Activated T-cell treated with anti-CD3 and anti-CD28 coated beads, Interleukin-2, amount 50 U/mL, for 24 hours (primary cell): ENCODE measurements around the gene ERP44.
"Not testable (repeated sequence)": the region's sequence is repeated elsewhere in the genome, so short reads cannot be mapped to it uniquely, and the experiment has no call there.

Experiments
- DNase-seq: peaks from one replicate; pipeline ENCODE4 v3.0.0-alpha.2; 2020
- H3K27ac Mint-ChIP-seq: 2 replicates; pipeline ENCODE4 v1.8.0; 2020; ENCODE audit warnings: mild to moderate bottlenecking, mixed read lengths
- H3K27me3 Mint-ChIP-seq: 2 replicates; pipeline ENCODE4 v1.8.0; 2020; ENCODE audit warnings: mixed read lengths
- H3K36me3 Mint-ChIP-seq: 2 replicates; pipeline ENCODE4 v1.8.0; 2020; ENCODE audit warnings: low read depth, mixed read lengths
- H3K4me1 Mint-ChIP-seq: 2 replicates; pipeline ENCODE4 v1.8.0; 2020; ENCODE audit warnings: low read depth, mixed read lengths
- H3K4me3 Mint-ChIP-seq: 2 replicates; pipeline ENCODE4 v1.8.0; 2020; ENCODE audit warnings: mild to moderate bottlenecking, moderate library complexity, mixed read lengths
- H3K9me3 Mint-ChIP-seq: 2 replicates; pipeline ENCODE4 v1.8.0; 2020; ENCODE audit warnings: mixed read lengths

Gene ERP44

GRCh38 chr9:100066539-100066938 lies 32.3 kb downstream of the ERP44 start:
- Mint-ChIP-seq H3K27me3 (no peaks in the 10 kb centered on the region), H3K9me3 (no peaks in the 10 kb centered on the region), H3K4me1 (peaks cover 44% of the 10 kb centered on the region), H3K36me3 (peaks cover 11% of the 10 kb centered on the region), H3K4me3 (no peak overlapping the region), H3K27ac (peak overlapping the region; percentile 31)
- no peak for DNase-seq

- DNase-seq: no peak
- peaks cover 13% of the 10 kb centered on the region for H3K36me3 Mint-ChIP-seq
- no peak overlapping the region for H3K27ac Mint-ChIP-seq
- H3K9me3 Mint-ChIP-seq: no peaks in the 10 kb centered on the region
- H3K4me3 Mint-ChIP-seq: no peak overlapping the region
- peaks cover 34% of the 10 kb centered on the region for H3K4me1 Mint-ChIP-seq
- no peaks in the 10 kb centered on the region for H3K27me3 Mint-ChIP-seq
Observed at GRCh38 chr9:100064872-100065581, 33.8 kb downstream of the ERP44 start.

GRCh38 chr9:100063185-100063584 lies 35.6 kb downstream of the ERP44 start:
- no peak overlapping the region for H3K4me3 Mint-ChIP-seq
- peaks cover 36% of the 10 kb centered on the region for H3K4me1 Mint-ChIP-seq
- peaks cover 25% of the 10 kb centered on the region for H3K36me3 Mint-ChIP-seq
- H3K27ac Mint-ChIP-seq: no peak overlapping the region
- DNase-seq: no peak
- no peaks in the 10 kb centered on the region for H3K27me3 Mint-ChIP-seq
- H3K9me3 Mint-ChIP-seq: no peaks in the 10 kb centered on the region

- H3K9me3 Mint-ChIP-seq, H3K27ac Mint-ChIP-seq, DNase-seq, H3K4me3 Mint-ChIP-seq, H3K27me3 Mint-ChIP-seq: not testable (repeated sequence)
- H3K4me1 Mint-ChIP-seq: peaks cover 36% of the 10 kb centered on the region
- peaks cover 30% of the 10 kb centered on the region for H3K36me3 Mint-ChIP-seq
Observed at GRCh38 chr9:100062683-100063082, 36.1 kb downstream of the ERP44 start.

GRCh38 chr9:100058699-100059579 lies 39.9 kb downstream of the ERP44 start:
- Mint-ChIP-seq H3K27me3 (no peaks in the 10 kb centered on the region), H3K9me3 (no peaks in the 10 kb centered on the region), H3K27ac (peak overlapping the region; percentile 26), H3K4me1 (peaks cover 17% of the 10 kb centered on the region), H3K4me3 (no peak overlapping the region), H3K36me3 (peaks cover 54% of the 10 kb centered on the region)
- no peak for DNase-seq

- Mint-ChIP-seq H3K36me3 (peaks cover 55% of the 10 kb centered on the region), H3K27ac (peak overlapping the region; percentile 63), H3K27me3 (no peaks in the 10 kb centered on the region), H3K4me1 (peaks cover 11% of the 10 kb centered on the region), H3K9me3 (no peaks in the 10 kb centered on the region), H3K4me3 (no peak overlapping the region)
- DNase-seq: no peak
Observed at GRCh38 chr9:100057624-100058023, 41.2 kb downstream of the ERP44 start.

- no peaks in the 10 kb centered on the region for H3K9me3 Mint-ChIP-seq
- H3K4me3 Mint-ChIP-seq: no peak overlapping the region
- H3K27me3 Mint-ChIP-seq: no peaks in the 10 kb centered on the region
- no peak for DNase-seq
- peaks cover 8% of the 10 kb centered on the region for H3K4me1 Mint-ChIP-seq
- no peak overlapping the region for H3K27ac Mint-ChIP-seq
- peaks cover 64% of the 10 kb centered on the region for H3K36me3 Mint-ChIP-seq
Observed at GRCh38 chr9:100056561-100056960, 42.2 kb downstream of the ERP44 start.

GRCh38 chr9:100052375-100052774 lies 46.4 kb downstream of the ERP44 start:
- Mint-ChIP-seq H3K27me3 (no peaks in the 10 kb centered on the region), H3K27ac (no peak overlapping the region), H3K9me3 (no peaks in the 10 kb centered on the region), H3K4me1 (peaks cover 8% of the 10 kb centered on the region), H3K4me3 (no peak overlapping the region), H3K36me3 (peaks cover 73% of the 10 kb centered on the region)
- no peak for DNase-seq

- Mint-ChIP-seq H3K4me1 (peaks cover 19% of the 10 kb centered on the region), H3K27ac (no peak overlapping the region), H3K4me3 (no peak overlapping the region), H3K36me3 (peaks cover 69% of the 10 kb centered on the region), H3K9me3 (no peaks in the 10 kb centered on the region), H3K27me3 (no peaks in the 10 kb centered on the region)
- no peak for DNase-seq
Observed at GRCh38 chr9:100049551-100049950, 49.2 kb downstream of the ERP44 start.

GRCh38 chr9:100038472-100038871 lies 60.3 kb downstream of the ERP44 start:
- DNase-seq: no peak
- H3K27ac Mint-ChIP-seq: no peak overlapping the region
- peaks cover 43% of the 10 kb centered on the region for H3K4me1 Mint-ChIP-seq
- peaks cover 22% of the 10 kb centered on the region for H3K9me3 Mint-ChIP-seq
- H3K4me3 Mint-ChIP-seq: no peak overlapping the region
- peaks cover 83% of the 10 kb centered on the region for H3K36me3 Mint-ChIP-seq
- H3K27me3 Mint-ChIP-seq: no peaks in the 10 kb centered on the region

- Mint-ChIP-seq H3K9me3 (peaks cover 11% of the 10 kb centered on the region), H3K4me3 (no peak overlapping the region), H3K36me3 (peaks cover 71% of the 10 kb centered on the region), H3K4me1 (peaks cover 44% of the 10 kb centered on the region), H3K27ac (no peak overlapping the region), H3K27me3 (no peaks in the 10 kb centered on the region)
- no peak for DNase-seq
Observed at GRCh38 chr9:100033877-100034551, 64.8 kb downstream of the ERP44 start.

GRCh38 chr9:100030548-100030947 lies 68.3 kb downstream of the ERP44 start:
- DNase-seq: no peak
- no peak overlapping the region for H3K4me3 Mint-ChIP-seq
- H3K9me3 Mint-ChIP-seq: peaks cover 8% of the 10 kb centered on the region
- H3K27ac Mint-ChIP-seq: no peak overlapping the region
- peaks cover 67% of the 10 kb centered on the region for H3K36me3 Mint-ChIP-seq
- no peaks in the 10 kb centered on the region for H3K27me3 Mint-ChIP-seq
- peaks cover 32% of the 10 kb centered on the region for H3K4me1 Mint-ChIP-seq

- Mint-ChIP-seq H3K27ac (peak overlapping the region; percentile 51), H3K4me3 (no peak overlapping the region), H3K4me1 (peaks cover 23% of the 10 kb centered on the region), H3K27me3 (no peaks in the 10 kb centered on the region), H3K36me3 (peaks cover 67% of the 10 kb centered on the region), H3K9me3 (peaks cover 8% of the 10 kb centered on the region)
- DNase-seq: no peak
Observed at GRCh38 chr9:100029251-100029650, 69.5 kb downstream of the ERP44 start.

- H3K9me3 Mint-ChIP-seq: peaks cover under 1% of the 10 kb centered on the region
- H3K4me1 Mint-ChIP-seq: peaks cover 14% of the 10 kb centered on the region
- H3K27ac Mint-ChIP-seq: no peak overlapping the region
- peaks cover 60% of the 10 kb centered on the region for H3K36me3 Mint-ChIP-seq
- peak; percentile 69 for DNase-seq
- no peak overlapping the region for H3K4me3 Mint-ChIP-seq
- H3K27me3 Mint-ChIP-seq: no peaks in the 10 kb centered on the region
Observed at GRCh38 chr9:100028201-100028784, 70.5 kb downstream of the ERP44 start.
